HEK293 (cell line): ENCODE data around the gene WNT1.

Experiments used
- EGR2 ChIP-seq: fragments of 450-650 bp; formaldehyde crosslinking; IDR thresholded peaks from 2 replicates; pipeline ENCODE4 v1.5.1; 2016; ENCODE audit warnings: low read depth, missing biosample characterization, missing genetic modification characterization
- GLI2 ChIP-seq: fragments of 450-650 bp; formaldehyde crosslinking; IDR thresholded peaks from 2 replicates; pipeline ENCODE4; 2017; ENCODE audit warnings: missing biosample characterization, missing genetic modification characterization, low read depth, borderline replicate concordance
- GLI4 ChIP-seq: fragments of 450-650 bp; formaldehyde crosslinking; IDR thresholded peaks from 2 replicates; pipeline ENCODE4 v1.5.1; 2016; ENCODE audit warnings: missing biosample characterization, missing genetic modification characterization
- GLIS2 ChIP-seq: fragments of 450-650 bp; formaldehyde crosslinking; IDR thresholded peaks from 2 replicates; pipeline ENCODE4 v1.5.1; 2016; ENCODE audit warnings: missing biosample characterization, missing genetic modification characterization
- HOXC10 ChIP-seq: sonication (generic); formaldehyde crosslinking; IDR thresholded peaks from 2 replicates; pipeline ENCODE4 v1.8.1; 2023; ENCODE audit warnings: mild to moderate bottlenecking, missing genetic modification reagents
- KLF1 ChIP-seq: fragments of 450-650 bp; formaldehyde crosslinking; IDR thresholded peaks from 2 replicates; pipeline ENCODE4 v1.5.1; 2016; ENCODE audit warnings: missing biosample characterization, missing genetic modification characterization
- KLF7 ChIP-seq: fragments of 450-650 bp; formaldehyde crosslinking; IDR thresholded peaks from 2 replicates; pipeline ENCODE4 v1.5.1; 2016; ENCODE audit warnings: missing biosample characterization, missing genetic modification characterization, borderline replicate concordance
- MYNN ChIP-seq: fragments of 450-650 bp; formaldehyde crosslinking; IDR thresholded peaks from 2 replicates; pipeline ENCODE4 v1.5.1; 2016; ENCODE audit warnings: missing biosample characterization, missing genetic modification characterization, borderline replicate concordance
- MZF1 ChIP-seq: fragments of 450-650 bp; formaldehyde crosslinking; IDR thresholded peaks from 2 replicates; pipeline ENCODE4 v1.5.1; 2017; ENCODE audit warnings: missing biosample characterization, missing genetic modification characterization, borderline replicate concordance
- SALL2 ChIP-seq: fragments of 450-650 bp; formaldehyde crosslinking; IDR thresholded peaks from 2 replicates; pipeline ENCODE4 v1.5.0; 2017; ENCODE audit warnings: missing biosample characterization, mild to moderate bottlenecking, missing genetic modification characterization, borderline replicate concordance
- SP2 ChIP-seq: fragments of 450-650 bp; formaldehyde crosslinking; IDR thresholded peaks from 2 replicates; pipeline ENCODE4 v1.5.1; 2016; ENCODE audit warnings: missing biosample characterization, missing genetic modification characterization
- ZBTB10 ChIP-seq: fragments of 450-650 bp; formaldehyde crosslinking; IDR thresholded peaks from 2 replicates; pipeline ENCODE4 v1.5.1; 2016; ENCODE audit warnings: missing biosample characterization, missing genetic modification characterization
- ZBTB11 ChIP-seq: fragments of 450-650 bp; formaldehyde crosslinking; conservative IDR thresholded peaks from 2 replicates; pipeline ENCODE4 v1.5.1; 2016; ENCODE audit warnings: low read depth, missing biosample characterization, missing genetic modification characterization
- ZFP41 ChIP-seq: fragments of 450-650 bp; formaldehyde crosslinking; IDR thresholded peaks from 2 replicates; pipeline ENCODE4 v1.5.1; 2016; ENCODE audit warnings: missing biosample characterization, missing genetic modification characterization, borderline replicate concordance
- ZNF2 ChIP-seq: fragments of 450-650 bp; formaldehyde crosslinking; IDR thresholded peaks from 2 replicates; pipeline ENCODE4 v1.5.1; 2016; ENCODE audit warnings: missing biosample characterization, missing genetic modification characterization
- ZNF202 ChIP-seq: fragments of 450-650 bp; formaldehyde crosslinking; IDR thresholded peaks from 2 replicates; pipeline ENCODE4 v1.5.1; 2016; ENCODE audit warnings: missing biosample characterization, missing genetic modification characterization, borderline replicate concordance
- ZNF214 ChIP-seq: fragments of 450-650 bp; formaldehyde crosslinking; IDR thresholded peaks from 2 replicates; pipeline ENCODE4 v1.5.1; 2017; ENCODE audit warnings: missing biosample characterization, mild to moderate bottlenecking, missing genetic modification characterization, borderline replicate concordance
- ZNF23 ChIP-seq: fragments of 450-650 bp; formaldehyde crosslinking; IDR thresholded peaks from 2 replicates; pipeline ENCODE4 v1.5.1; 2016; ENCODE audit warnings: missing biosample characterization, missing genetic modification characterization, borderline replicate concordance
- ZNF248 ChIP-seq: fragments of 450-650 bp; formaldehyde crosslinking; IDR thresholded peaks from 2 replicates; pipeline ENCODE4 v1.5.1; 2017; ENCODE audit warnings: missing biosample characterization, missing genetic modification characterization
- ZNF302 ChIP-seq: fragments of 450-650 bp; formaldehyde crosslinking; IDR thresholded peaks from 2 replicates; pipeline ENCODE4 v1.5.1; 2016; ENCODE audit warnings: missing biosample characterization, missing genetic modification characterization, low read depth
- ZNF350 ChIP-seq: fragments of 450-650 bp; formaldehyde crosslinking; IDR thresholded peaks from 2 replicates; pipeline ENCODE4 v1.5.0; 2017; ENCODE audit warnings: missing biosample characterization, mild to moderate bottlenecking, missing genetic modification characterization
- ZNF391 ChIP-seq: fragments of 450-650 bp; formaldehyde crosslinking; IDR thresholded peaks from 2 replicates; pipeline ENCODE4 v1.5.1; 2016; ENCODE audit warnings: low read depth, missing biosample characterization, missing genetic modification characterization, borderline replicate concordance
- ZNF398 ChIP-seq: fragments of 450-650 bp; formaldehyde crosslinking; IDR thresholded peaks from 2 replicates; pipeline ENCODE4 v1.5.1; 2017; ENCODE audit warnings: missing biosample characterization, missing genetic modification characterization
- ZNF488 ChIP-seq: fragments of 450-650 bp; formaldehyde crosslinking; IDR thresholded peaks from 2 replicates; pipeline ENCODE4 v1.5.1; 2016; ENCODE audit warnings: missing biosample characterization, missing genetic modification characterization
- ZNF561 ChIP-seq: fragments of 450-650 bp; IDR thresholded peaks from 2 replicates; pipeline ENCODE4 v1.5.1; 2018; ENCODE audit warnings: missing biosample characterization, missing genetic modification characterization, borderline replicate concordance
- ZNF623 ChIP-seq: fragments of 450-650 bp; formaldehyde crosslinking; IDR thresholded peaks from 2 replicates; pipeline ENCODE4 v1.5.1; 2016; ENCODE audit warnings: missing biosample characterization, missing genetic modification characterization
- ZNF677 ChIP-seq: fragments of 450-650 bp; IDR thresholded peaks from 2 replicates; pipeline ENCODE4 v1.5.0; 2018; ENCODE audit warnings: missing biosample characterization, mild to moderate bottlenecking, missing genetic modification characterization, moderate library complexity

Gene WNT1

GRCh38 chr12:48956279-48957140 lies 21.6 kb upstream of the WNT1 start (continued):
- TF ChIP-seq HOXC10 (CRISPR knock-in tag) (no peak), ZNF677 (no peak), SP2 (tag by site-specific recombination) (peak; percentile 98), ZNF302 (tag by site-specific recombination) (no peak), GLIS2 (tag by site-specific recombination) (peak; percentile 98), ZNF488 (tag by site-specific recombination) (no peak), GLI2 (no peak), MZF1 (peak; percentile 89), ZNF561 (tag by site-specific recombination) (no peak), ZNF350 (no peak), ZNF2 (no peak), MYNN (no peak), GLI4 (tag by site-specific recombination) (0 out of 2 replicates have a peak, but pooled peaks have one; percentile 26), ZBTB11 (no peak), ZFP41 (tag by site-specific recombination) (no peak), ZNF391 (no peak), ZNF623 (tag by site-specific recombination) (no peak), KLF7 (tag by site-specific recombination) (no peak), KLF1 (tag by site-specific recombination) (no peak; the same call in 1 of the 2 replicates), ZNF202 (tag by site-specific recombination) (no peak), ZBTB10 (tag by site-specific recombination) (peak; percentile 79), EGR2 (tag by site-specific recombination) (peak; percentile 96), ZNF398 (tag by site-specific recombination) (peak; percentile 99), ZNF23 (tag by site-specific recombination) (no peak), SALL2 (no peak), ZNF248 (tag by site-specific recombination) (no peak), ZNF214 (tag by site-specific recombination) (no peak)
